ENCODE measurements around the gene EN1. TPM values are rescaled to one million over a fixed set of nuclear protein-coding genes. Genes with fewer than 3 reads are reported as not detected.

EN1 gene
- total RNA-seq, 3 donors from 2014 or later (not counting 1 experiment from before 2014, with no cell fraction given): not detected

DNA sequence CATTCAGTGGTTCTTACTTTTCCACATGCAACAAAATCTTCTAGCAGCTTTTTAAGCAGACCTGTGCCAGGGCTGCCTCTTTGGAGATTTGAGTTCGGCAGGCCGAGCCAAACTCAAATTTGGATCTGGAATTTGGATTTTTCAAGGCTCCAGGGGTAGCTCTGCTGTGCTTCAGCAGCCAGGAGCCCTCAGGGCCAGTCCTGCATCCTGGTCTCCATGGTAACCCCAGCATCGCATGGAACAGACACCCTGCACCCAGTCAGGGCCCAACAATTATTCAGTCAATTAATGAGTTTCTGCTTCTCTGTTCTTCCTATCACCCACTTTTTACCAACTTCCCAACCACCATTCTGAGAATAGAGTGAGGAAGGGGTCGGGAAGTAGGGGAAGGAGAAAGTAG, 30.0 kb downstream of the EN1 start:
- peaks cover 34 to 68% of the 10 kb centered on the region in 2 donors for H3K27me3 Mint-ChIP-seq (ENCODE audit: low read depth in 2 of 2)
- peaks cover 2% of the 10 kb centered on the region for H3K27me3 ChIP-seq (ENCODE audit: control insufficient read depth, insufficient read depth, low read length)
- 61% methylated on average over 3 of the region's 4 CpGs for WGBS (ENCODE audit: insufficient coverage)

DNA sequence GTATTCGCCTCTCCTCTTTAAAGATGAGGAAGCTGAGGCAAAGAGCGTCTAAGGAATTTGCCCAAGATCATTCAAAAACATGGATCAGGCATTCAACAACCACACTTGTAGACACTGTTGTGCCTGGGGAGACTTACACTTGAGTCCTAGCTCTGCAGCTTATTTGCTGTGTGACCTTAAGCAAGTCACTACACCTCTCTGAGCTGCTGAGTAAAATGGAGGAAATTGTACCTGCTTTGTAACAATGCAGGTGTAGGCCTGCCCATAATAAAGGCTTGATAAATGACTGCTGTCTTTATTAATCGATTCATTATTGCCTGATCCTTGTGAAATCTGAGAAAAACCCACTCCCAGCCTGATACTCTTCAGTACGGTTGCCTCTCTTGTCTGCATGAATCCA, 30.8 kb downstream of the EN1 start:
- no peak for DNase-seq
- Mint-ChIP-seq H3K4me3 (no peak overlapping the region), H3K9me3 (no peaks in the 10 kb centered on the region), H3K36me3 (no peaks in the 10 kb centered on the region), H3K27me3 (ENCODE audit: low read depth in 2 of 2) (peaks cover 32 to 70% of the 10 kb centered on the region in 2 donors), H3K27ac (no peak overlapping the region), H3K4me1 (no peaks in the 10 kb centered on the region)
- ATAC-seq: no peak
- Histone ChIP-seq H3K9me3 (ENCODE audit: control insufficient read depth, insufficient read depth, low read length) (no peaks in the 10 kb centered on the region), H3K36me3 (ENCODE audit: control insufficient read depth, insufficient read depth, low read length) (no peaks in the 10 kb centered on the region), H3K27ac (ENCODE audit: low read length) (no peak overlapping the region), H3K27me3 (ENCODE audit: control insufficient read depth, insufficient read depth, low read length) (peaks cover 2% of the 10 kb centered on the region), H3K4me3 (ENCODE audit: low read length) (no peak overlapping the region), H3K4me1 (ENCODE audit: control insufficient read depth, insufficient read depth, low read length) (no peaks in the 10 kb centered on the region)
- TF ChIP-seq, protein P1, sequence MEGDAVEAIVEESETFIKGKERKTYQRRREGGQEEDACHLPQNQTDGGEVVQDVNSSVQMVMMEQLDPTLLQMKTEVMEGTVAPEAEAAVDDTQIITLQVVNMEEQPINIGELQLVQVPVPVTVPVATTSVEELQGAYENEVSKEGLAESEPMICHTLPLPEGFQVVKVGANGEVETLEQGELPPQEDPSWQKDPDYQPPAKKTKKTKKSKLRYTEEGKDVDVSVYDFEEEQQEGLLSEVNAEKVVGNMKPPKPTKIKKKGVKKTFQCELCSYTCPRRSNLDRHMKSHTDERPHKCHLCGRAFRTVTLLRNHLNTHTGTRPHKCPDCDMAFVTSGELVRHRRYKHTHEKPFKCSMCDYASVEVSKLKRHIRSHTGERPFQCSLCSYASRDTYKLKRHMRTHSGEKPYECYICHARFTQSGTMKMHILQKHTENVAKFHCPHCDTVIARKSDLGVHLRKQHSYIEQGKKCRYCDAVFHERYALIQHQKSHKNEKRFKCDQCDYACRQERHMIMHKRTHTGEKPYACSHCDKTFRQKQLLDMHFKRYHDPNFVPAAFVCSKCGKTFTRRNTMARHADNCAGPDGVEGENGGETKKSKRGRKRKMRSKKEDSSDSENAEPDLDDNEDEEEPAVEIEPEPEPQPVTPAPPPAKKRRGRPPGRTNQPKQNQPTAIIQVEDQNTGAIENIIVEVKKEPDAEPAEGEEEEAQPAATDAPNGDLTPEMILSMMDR (IDR thresholded peaks at IDR 0.05): no peak
- 78% methylated on average over 4 of the region's 4 CpGs for WGBS (ENCODE audit: insufficient coverage)
- intact Hi-C loops (cut with micrococcal nuclease): no loop called here

More for the DNA sequence above, 30.0 kb downstream of the EN1 start:
- no peak overlapping the region for H3K4me3 Mint-ChIP-seq
- no peaks in the 10 kb centered on the region for H3K9me3 ChIP-seq (ENCODE audit: control insufficient read depth, insufficient read depth, low read length)
- no peak overlapping the region for H3K4me3 ChIP-seq (ENCODE audit: low read length)
- no peak overlapping the region for H3K27ac Mint-ChIP-seq
- H3K4me1 ChIP-seq (ENCODE audit: control insufficient read depth, insufficient read depth, low read length): no peaks in the 10 kb centered on the region
- H3K36me3 Mint-ChIP-seq: no peaks in the 10 kb centered on the region
- ATAC-seq (no peak), DNase-seq (no peak)
- H3K27ac ChIP-seq (ENCODE audit: low read length): no peak overlapping the region
- TF ChIP-seq, protein P1 (IDR thresholded peaks at IDR 0.05): no peak
- no peaks in the 10 kb centered on the region for H3K36me3 ChIP-seq (ENCODE audit: control insufficient read depth, insufficient read depth, low read length)
- intact Hi-C loops (cut with micrococcal nuclease): no loop called here
- H3K9me3 Mint-ChIP-seq: no peaks in the 10 kb centered on the region
- no peaks in the 10 kb centered on the region for H3K4me1 Mint-ChIP-seq

DNA sequence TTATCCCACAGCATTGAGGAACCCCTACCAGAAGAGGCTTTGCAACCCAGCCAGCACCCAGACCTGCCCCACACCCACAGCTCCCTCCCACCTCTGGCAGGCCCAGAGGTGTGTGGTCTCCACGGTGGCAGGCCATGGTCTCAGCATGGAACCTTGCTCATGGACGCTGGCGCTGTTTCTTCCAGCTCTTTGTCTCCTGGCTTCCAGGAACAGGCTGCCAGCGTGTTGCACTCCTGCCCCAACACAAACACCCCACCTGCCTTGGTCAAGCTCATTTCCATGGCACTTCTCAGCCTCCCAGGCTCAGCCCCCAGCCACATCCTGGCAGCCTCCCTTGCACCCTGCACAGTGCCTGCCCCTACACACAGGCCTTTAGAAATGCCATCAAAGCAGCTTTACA, 31.7 kb downstream of the EN1 start:
- TF ChIP-seq, protein P1 (IDR thresholded peaks at IDR 0.05): no peak
- H3K4me3 ChIP-seq (ENCODE audit: low read length): no peak overlapping the region
- no peaks in the 10 kb centered on the region for H3K36me3 Mint-ChIP-seq
- no peaks in the 10 kb centered on the region for H3K4me1 Mint-ChIP-seq
- no peaks in the 10 kb centered on the region for H3K27me3 ChIP-seq (ENCODE audit: control insufficient read depth, insufficient read depth, low read length)
- H3K27ac Mint-ChIP-seq: no peak overlapping the region
- peaks cover 32 to 72% of the 10 kb centered on the region in 2 donors for H3K27me3 Mint-ChIP-seq (ENCODE audit: low read depth in 2 of 2)
- no peaks in the 10 kb centered on the region for H3K9me3 Mint-ChIP-seq
- H3K4me3 Mint-ChIP-seq: no peak overlapping the region
- H3K27ac ChIP-seq (ENCODE audit: low read length): no peak overlapping the region
- H3K9me3 ChIP-seq (ENCODE audit: control insufficient read depth, insufficient read depth, low read length): no peaks in the 10 kb centered on the region
- no peaks in the 10 kb centered on the region for H3K36me3 ChIP-seq (ENCODE audit: control insufficient read depth, insufficient read depth, low read length)
- ATAC-seq (no peak), DNase-seq (no peak)
- intact Hi-C loops (cut with micrococcal nuclease): no loop called here
- 67% methylated on average over 4 of the region's 4 CpGs for WGBS (ENCODE audit: insufficient coverage)
- H3K4me1 ChIP-seq (ENCODE audit: control insufficient read depth, insufficient read depth, low read length): no peaks in the 10 kb centered on the region

- Mint-ChIP-seq H3K27ac (no peak overlapping the region), H3K4me3 (no peak overlapping the region), H3K9me3 (no peaks in the 10 kb centered on the region), H3K36me3 (no peaks in the 10 kb centered on the region), H3K4me1 (no peaks in the 10 kb centered on the region), H3K27me3 (ENCODE audit: low read depth in 2 of 2) (peaks cover 29 to 72% of the 10 kb centered on the region in 2 donors)
- intact Hi-C loops (cut with micrococcal nuclease): no loop called here
- H3K36me3 ChIP-seq (ENCODE audit: control insufficient read depth, insufficient read depth, low read length): no peaks in the 10 kb centered on the region
- TF ChIP-seq, protein P1 (IDR thresholded peaks at IDR 0.05): no peak
- H3K4me1 ChIP-seq (ENCODE audit: control insufficient read depth, insufficient read depth, low read length): no peaks in the 10 kb centered on the region
- no peak overlapping the region for H3K27ac ChIP-seq (ENCODE audit: low read length)
- 86% methylated on average over 7 of the region's 7 CpGs for WGBS (ENCODE audit: insufficient coverage)
- no peak for DNase-seq
- H3K9me3 ChIP-seq (ENCODE audit: control insufficient read depth, insufficient read depth, low read length): no peaks in the 10 kb centered on the region
- no peaks in the 10 kb centered on the region for H3K27me3 ChIP-seq (ENCODE audit: control insufficient read depth, insufficient read depth, low read length)
- ATAC-seq: no peak
- no peak overlapping the region for H3K4me3 ChIP-seq (ENCODE audit: low read length)
These were observed 32.1 kb downstream of the EN1 start for GRCh38 chr2:118815314-118815713.
